NCI-H1694 (cell line): ENCODE measurements around the gene PTPN20.
A peak's percentile ranks its signal among the peaks of the same experiment; 100 is the strongest.

Experiments used
- DNase-seq: peaks from one replicate; lab custom pipeline; 2025; lab: John Stamatoyannopoulos, UW

Gene PTPN20

DNA sequence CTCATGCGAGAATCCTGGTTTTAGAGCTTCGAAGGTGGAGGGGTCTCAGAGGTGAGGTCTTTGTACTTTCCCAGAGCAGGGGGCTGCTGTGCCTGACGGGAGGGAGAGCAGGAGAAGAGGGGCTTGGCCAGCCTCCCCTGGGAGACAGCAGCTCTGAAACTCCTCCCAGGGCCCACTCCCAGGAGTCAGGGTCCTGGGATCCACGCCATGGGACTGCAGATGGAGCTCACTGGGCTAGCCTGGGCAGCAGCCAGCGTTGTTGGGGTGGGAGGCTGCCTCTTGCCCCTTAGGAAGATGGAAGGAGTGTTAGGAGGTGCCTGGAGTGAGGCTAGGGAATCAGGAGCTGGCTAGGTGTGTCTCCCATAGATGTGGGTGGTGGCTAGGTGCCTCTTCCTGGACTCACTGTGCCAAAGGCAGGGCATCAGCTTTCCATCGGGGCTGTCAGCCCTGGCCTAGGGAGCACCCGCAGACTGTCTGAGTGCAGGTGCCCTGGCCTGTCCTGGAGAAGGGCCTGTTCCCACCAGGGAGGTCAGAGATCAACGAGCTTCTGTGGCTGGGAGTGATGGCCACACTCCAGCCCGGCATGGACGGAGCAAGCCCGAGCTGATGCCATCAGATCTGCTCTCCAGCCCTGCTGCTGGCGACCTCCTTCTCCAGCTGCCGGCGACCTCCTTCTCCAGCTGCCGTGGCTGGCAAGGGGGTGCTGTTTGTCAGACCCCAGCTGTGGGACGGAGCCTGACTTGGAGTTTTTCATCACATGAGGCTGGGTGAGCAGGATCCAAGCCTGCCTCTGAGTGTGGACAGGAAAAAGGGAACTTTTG, 111.3 kb downstream of the PTPN20 start:
- no peak for DNase-seq

- DNase-seq, result no peak
Observed at GRCh38 chr10:47023237-47024045, 112.2 kb downstream of the PTPN20 start.

GRCh38 chr10:47024046-47024322, 112.8 kb downstream of the PTPN20 start:
- no peak for DNase-seq

- DNase-seq, result peak; percentile 23
Observed at GRCh38 chr10:47024399-47025252, 113.4 kb downstream of the PTPN20 start.

DNA sequence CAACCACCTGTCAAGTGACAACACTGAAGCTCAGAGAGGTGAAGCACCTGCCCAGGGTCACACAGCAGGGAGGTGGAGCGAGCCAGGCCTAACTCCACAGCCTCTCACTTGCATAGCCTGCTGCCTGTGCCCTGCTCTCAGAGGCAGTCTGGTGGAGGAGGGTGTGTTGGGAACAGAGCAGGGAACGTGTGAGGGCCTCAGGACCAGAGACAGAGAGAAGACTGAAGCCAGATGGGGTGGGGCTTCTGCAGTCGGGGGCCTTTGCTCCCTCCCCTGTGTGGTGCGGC, 114.0 kb downstream of the PTPN20 start:
- no peak for DNase-seq

DNA sequence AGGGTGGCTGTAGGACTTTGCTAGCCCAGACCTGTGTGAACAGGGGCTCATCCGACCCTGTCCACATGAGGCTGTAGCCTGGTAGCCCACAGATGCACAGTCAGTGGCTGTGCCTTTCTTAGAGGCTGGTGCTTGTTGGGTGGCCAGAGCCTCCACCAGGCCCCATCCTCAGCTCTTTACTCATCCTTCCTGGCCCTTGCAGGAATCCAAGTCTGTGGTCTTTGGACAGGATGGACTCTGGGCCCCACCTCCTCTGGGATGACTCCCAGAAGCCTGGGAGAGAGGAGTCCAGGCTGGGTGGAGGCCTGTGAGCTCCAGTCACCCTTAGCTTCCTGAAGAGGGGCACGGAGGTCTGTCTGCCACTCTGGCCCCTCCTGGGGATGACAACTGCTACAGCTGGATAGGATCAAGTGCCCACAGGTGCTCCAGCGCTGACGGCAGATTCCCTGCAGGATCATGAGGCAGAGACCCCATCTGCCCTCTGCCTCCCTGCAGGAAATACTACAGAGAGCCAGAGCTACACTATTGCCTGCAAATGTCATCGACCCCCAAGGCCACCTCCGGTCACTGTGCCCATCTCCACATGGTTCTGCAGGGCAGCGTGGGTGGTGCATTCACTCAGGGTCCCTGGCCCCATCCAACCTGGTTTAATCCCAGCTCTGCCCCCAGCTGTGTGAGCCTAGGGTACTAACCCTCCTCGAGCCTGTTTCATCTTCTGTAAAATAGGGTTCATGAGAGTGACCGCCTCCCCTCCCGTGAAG, 114.5 kb downstream of the PTPN20 start:
- no peak for DNase-seq

GRCh38 chr10:47026301-47027107, 115.3 kb downstream of the PTPN20 start:
- DNase-seq, result no peak

DNA sequence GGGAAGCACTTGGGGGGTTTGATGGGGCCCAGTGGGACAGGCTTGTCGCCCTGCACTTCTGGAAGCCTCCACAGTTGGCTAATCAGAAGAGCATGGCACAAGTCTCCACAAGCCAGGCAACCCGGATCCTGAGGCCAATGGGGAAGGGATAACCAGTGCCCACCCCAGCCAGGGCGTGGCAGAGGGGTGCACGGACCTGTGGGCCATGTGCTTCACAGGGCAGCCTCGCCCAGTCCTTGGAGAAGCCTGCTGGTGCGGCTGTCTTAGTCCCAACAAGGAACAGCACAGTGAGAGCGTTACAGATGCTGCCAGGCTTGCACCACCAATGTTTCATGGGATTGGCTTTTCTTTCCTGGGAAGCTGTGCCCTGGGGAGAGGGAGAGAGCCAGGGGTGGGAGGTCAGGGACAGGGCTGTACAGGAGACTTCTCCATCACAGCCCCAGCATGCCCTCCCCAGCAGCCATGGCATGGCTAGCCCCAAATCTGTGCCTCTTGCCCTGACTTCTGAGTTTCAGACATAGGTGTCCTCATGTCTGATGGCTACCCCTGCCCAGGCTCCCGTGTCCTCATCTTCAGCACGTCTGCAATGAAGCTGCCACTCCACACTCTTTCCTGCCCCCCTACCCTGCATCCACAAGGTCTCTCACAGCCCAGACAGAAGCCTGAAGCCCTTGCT, 116.0 kb downstream of the PTPN20 start:
- DNase-seq, result no peak

DNA sequence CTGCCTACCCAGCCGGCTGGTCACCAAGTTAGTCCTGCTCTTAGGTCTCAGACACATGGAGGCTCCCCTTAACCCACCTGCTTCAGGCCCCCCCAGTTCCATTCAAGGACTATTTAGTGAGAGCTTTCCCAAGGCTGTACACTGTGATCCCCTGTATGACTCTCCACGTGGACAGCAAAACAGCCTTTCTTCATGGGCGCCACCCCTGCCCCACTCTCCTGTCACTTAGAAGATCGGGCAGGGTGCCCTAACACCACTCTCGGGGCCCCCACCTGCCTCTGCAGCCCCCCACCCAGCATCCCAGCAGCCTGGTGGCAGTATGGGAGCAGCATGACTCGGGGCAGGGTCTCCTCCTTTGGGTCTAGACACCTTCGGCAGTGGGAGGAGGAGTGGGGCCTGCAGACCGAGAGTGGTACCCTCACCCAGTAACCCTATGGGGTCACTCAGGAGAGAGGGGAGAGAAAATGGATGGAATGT, 116.6 kb downstream of the PTPN20 start:
- no peak for DNase-seq

- DNase-seq, result no peak
Observed at GRCh38 chr10:47028466-47028865, 117.2 kb downstream of the PTPN20 start.

GRCh38 chr10:47029181-47030009, 118.2 kb downstream of the PTPN20 start:
- DNase-seq, result no peak

GRCh38 chr10:47030191-47030703, 119.0 kb downstream of the PTPN20 start:
- DNase-seq, result no peak

DNA sequence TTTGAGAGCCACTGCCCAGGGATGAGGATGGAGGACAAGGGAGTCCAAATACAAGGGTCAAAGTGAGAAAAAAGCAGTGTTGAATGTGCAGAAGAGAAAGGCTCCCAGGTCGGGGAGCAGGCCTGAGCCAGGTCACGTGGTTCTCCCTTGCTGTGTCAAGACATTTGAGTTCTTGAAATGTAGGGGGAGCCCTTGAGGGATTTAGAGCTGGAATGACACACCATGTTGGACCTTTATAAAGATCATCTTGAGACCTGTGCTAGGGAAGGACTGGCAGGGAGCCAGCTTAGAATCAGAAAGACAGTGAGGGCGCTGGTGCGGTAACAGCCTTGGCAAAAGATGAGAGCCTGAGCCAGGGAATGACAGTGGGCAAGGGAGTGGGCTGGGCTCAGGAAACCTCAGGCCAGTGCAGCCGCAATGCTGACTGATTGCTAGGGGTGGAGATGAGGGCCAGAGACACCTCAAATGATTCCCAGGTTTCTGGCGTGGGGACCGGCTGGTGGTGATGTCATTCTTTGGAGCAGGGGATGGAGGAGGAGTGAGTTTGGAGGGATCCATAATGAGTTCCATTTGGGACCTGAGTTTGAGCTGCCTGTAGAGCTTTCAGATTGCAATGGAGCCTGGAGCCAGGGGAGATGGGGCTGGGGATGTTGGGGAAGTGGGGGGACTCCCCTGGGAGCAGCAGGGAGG, 120.1 kb downstream of the PTPN20 start:
- no peak for DNase-seq

DNA sequence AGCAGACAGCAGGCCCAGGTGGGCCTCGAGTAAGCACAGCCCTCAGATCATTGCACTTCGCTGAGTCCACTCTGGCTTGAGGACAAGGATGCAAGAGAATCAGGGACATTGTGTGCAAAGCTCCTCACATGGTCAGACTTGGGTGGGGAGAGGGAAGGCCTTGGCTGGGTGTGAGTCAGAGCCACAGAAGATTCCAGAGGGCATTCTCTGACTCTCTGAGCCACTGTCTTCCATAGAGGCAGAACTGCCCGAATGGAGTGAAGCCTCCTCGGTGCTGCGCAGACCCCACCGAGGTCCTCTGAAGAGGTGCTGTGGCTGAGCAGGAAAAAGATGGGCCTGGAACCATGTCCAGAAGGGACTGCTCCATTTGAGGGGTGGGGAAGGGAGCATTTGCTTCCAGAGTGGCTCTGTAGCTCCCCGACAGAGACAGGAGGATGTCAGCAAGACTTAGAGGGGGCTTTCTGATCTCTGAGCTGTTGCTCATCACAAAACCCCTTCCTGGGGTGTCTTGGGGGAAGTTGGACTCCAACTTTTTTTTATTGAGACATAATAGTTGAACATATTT, 120.8 kb downstream of the PTPN20 start:
- no peak for DNase-seq

GRCh38 chr10:47033081-47033480, 121.9 kb downstream of the PTPN20 start:
- DNase-seq, result no peak

GRCh38 chr10:47033541-47034270, 122.5 kb downstream of the PTPN20 start:
- no peak for DNase-seq

GRCh38 chr10:47034441-47035051, 123.3 kb downstream of the PTPN20 start:
- DNase-seq, result no peak
